HUES6 (cell line): ENCODE measurements around the gene SYNJ2.

Experiments used
- H3K27ac ChIP-seq: 2 replicates; pipeline ENCODE4 v1.7.0; 2013; ENCODE audit warnings: low read depth, mild to moderate bottlenecking, low read length, inconsistent platforms
- H3K27me3 ChIP-seq: 2 replicates; pipeline ENCODE4 v1.6.1; 2013; ENCODE audit warnings: low read length; ENCODE audit not compliant: control insufficient read depth, insufficient read depth
- H3K36me3 ChIP-seq: 2 replicates; pipeline ENCODE4 v1.6.1; 2013; ENCODE audit warnings: low read length; ENCODE audit not compliant: control insufficient read depth, insufficient read depth
- H3K4me1 ChIP-seq: 2 replicates; pipeline ENCODE4 v1.6.1; 2013; ENCODE audit warnings: low read length; ENCODE audit not compliant: control insufficient read depth, insufficient read depth
- H3K4me3 ChIP-seq: 2 replicates; pipeline ENCODE4 v1.5.1; 2013; ENCODE audit warnings: low read depth, low read length
- H3K9ac ChIP-seq: one replicate; pipeline ENCODE4 v1.6.1; 2013; ENCODE audit warnings: mild to moderate bottlenecking, low read length
- H3K9me3 ChIP-seq: 2 replicates; pipeline ENCODE4 v1.6.1; 2013; ENCODE audit warnings: low read depth, low read length; ENCODE audit not compliant: control insufficient read depth, insufficient read depth

SYNJ2 gene

DNA sequence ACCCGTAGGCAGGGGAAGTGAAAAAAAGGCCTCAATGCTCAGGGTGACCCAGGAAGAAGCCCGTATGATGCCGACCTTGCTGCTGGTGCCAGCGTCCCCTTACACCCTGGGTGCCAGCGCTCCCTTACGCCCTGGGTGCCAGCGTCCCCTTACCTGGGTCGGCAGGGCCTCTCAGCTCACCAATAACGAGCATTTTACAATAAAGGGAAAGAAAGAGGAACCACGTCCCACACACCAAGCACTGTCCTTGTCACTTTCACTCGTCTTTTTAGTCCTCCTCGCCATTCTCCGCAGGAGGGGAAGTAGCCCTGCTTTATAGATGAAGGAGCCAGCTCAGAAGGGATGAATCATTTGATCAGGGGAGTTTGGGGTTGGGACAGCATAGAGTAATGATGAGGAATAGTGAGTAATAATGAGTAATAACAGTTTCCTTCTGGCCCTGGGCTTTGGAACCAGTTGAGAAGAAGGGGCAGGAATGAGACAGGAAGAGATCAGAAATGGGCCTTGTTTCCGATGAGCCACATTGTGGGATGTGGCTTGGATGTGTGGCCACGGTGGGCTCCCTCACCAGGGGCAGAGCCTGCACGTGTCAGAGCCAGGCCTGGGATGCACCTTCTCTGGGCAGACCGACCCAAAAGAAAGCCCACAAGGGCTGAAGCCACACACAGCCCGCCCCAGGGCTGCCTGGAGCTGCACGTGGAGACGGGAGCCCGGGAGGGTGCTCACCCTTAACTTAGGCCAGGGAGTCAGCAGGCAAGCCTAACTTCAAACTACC, 75.7 kb downstream of the SYNJ2 start:
- Histone ChIP-seq H3K27ac (no peak overlapping the region), H3K36me3 (peaks cover 6% of the 10 kb centered on the region; the same call in 1 of the 2 replicates), H3K9ac (no peak overlapping the region), H3K27me3 (no peaks in the 10 kb centered on the region), H3K9me3 (no peaks in the 10 kb centered on the region), H3K4me1 (peaks cover 7% of the 10 kb centered on the region; the same call in 1 of the 2 replicates), H3K4me3 (no peak overlapping the region)

DNA sequence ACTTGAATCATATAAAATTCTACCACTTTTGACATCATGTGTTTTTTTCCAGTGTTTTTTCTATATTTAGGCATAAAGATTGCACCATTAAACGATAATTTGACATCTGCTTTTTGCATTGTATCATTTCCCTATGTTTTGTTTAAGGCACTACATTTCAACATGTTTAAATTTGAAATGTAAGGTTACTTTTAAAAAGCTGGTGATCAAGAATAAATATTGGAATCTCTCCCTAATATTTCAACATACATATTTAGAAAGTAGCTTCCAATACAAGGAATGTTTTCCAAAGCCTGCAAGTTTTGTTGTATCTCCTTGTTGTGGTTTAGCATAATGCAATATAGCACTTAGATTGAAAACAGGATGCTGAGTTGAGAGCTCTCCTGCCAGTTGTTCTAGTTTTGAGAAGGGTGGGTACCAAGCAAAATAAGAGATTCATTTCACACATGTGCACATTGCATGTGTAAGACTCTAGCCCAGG, 76.5 kb downstream of the SYNJ2 start:
- peaks cover 11% of the 10 kb centered on the region; the same call in 1 of the 2 replicates for H3K36me3 ChIP-seq
- no peak overlapping the region for H3K27ac ChIP-seq
- peaks cover 7% of the 10 kb centered on the region; the same call in 1 of the 2 replicates for H3K4me1 ChIP-seq
- no peak overlapping the region for H3K9ac ChIP-seq
- H3K4me3 ChIP-seq = no peak overlapping the region
- H3K9me3 ChIP-seq = no peaks in the 10 kb centered on the region
- H3K27me3 ChIP-seq = no peaks in the 10 kb centered on the region

DNA sequence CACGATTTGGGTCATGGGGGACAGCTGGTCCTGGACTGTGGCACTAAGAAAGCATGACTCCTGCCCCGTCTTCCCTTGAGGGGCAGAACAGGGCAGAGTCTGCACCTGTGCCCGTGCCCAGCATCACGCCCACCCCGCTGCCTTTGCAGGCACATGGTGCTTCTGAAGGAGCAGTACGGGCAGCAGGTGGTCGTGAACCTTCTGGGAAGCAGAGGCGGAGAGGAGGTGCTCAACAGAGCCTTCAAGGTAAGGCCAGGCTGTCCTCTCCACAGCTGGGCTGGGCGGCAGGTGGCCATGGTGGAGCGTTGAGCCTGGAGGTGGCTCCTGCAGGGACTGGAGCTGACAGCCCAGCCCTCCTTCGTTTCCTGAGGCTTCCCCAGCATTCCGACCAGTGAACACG, 77.4 kb downstream of the SYNJ2 start:
- H3K9ac ChIP-seq = no peak overlapping the region
- peaks cover 7% of the 10 kb centered on the region; the same call in 1 of the 2 replicates for H3K4me1 ChIP-seq
- H3K27me3 ChIP-seq = no peaks in the 10 kb centered on the region
- peaks cover 16% of the 10 kb centered on the region for H3K36me3 ChIP-seq
- H3K4me3 ChIP-seq = no peak overlapping the region
- no peaks in the 10 kb centered on the region for H3K9me3 ChIP-seq
- H3K27ac ChIP-seq = no peak overlapping the region

DNA sequence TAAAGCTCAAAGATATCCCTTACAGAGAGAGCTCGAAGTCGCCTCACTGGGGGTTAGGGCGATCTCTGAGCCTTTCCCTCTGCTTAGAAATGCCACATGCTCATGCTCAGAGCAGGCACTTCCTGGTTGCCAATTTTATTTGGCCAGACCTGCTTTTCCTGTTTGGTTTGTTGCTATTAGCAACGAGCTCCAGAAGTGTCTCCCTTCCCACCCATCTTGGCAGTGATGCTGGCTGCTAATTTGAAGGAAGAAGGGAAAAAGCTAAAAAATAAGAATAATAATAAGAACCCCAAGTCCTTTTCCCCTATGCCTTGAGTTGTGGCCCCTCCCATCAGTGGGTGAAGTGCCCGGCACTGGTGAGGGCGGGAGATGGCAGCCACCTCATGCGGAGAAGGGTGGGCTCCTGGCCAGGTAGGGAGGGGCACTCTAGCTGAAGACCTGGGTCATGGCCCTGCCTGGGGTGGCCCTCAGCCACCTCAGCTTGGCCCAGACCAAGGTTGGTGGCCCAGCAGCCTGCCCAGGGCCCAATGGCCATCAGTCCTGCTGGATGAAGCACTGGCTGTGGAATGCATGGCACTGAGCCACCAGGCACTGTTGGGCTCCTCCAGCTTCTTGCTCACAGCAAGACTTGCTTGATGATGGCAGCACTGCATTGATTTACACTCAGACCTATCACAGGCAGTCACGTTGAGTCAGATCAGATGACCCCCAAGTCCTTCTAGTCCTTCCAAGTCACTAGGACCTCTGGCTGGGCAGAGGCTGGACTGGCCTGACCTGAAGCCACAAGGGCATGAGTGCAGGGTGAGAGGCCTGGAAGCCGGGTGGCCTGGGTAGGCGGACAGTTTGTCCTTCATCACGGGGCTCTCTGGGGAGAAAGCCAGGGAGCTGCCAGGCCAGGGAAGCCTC, 79.0 kb downstream of the SYNJ2 start:
- no peak overlapping the region for H3K9ac ChIP-seq
- no peaks in the 10 kb centered on the region for H3K27me3 ChIP-seq
- peaks cover 26% of the 10 kb centered on the region for H3K36me3 ChIP-seq
- H3K4me1 ChIP-seq = peaks cover 7% of the 10 kb centered on the region; the same call in 1 of the 2 replicates
- H3K27ac ChIP-seq = 0 out of 2 replicates have a peak overlapping the region, but pooled peaks have one; percentile 2
- no peaks in the 10 kb centered on the region for H3K9me3 ChIP-seq
- H3K4me3 ChIP-seq = no peak overlapping the region

DNA sequence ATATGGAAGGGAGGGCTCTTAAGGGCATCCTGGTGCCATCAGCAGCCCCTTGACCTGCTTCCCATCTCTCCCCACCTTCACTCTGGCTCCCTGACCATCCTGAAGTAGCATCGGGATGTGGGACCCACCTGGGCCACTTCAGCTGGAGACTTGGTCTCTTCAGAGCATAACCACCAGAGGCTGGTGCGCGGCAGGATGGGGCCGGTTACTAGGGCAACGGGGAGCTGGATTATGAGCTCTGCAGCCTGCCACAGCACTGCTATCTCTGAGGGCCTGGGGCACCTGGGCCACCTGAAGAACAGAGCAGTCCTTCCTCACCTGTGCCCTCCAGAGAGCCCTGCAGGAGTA, 79.7 kb downstream of the SYNJ2 start:
- H3K4me3 ChIP-seq = no peak overlapping the region
- H3K9me3 ChIP-seq = no peaks in the 10 kb centered on the region
- H3K9ac ChIP-seq = no peak overlapping the region
- H3K27ac ChIP-seq = no peak overlapping the region
- H3K27me3 ChIP-seq = no peaks in the 10 kb centered on the region
- peaks cover 32% of the 10 kb centered on the region for H3K36me3 ChIP-seq
- H3K4me1 ChIP-seq = peaks cover 7% of the 10 kb centered on the region; the same call in 1 of the 2 replicates

DNA sequence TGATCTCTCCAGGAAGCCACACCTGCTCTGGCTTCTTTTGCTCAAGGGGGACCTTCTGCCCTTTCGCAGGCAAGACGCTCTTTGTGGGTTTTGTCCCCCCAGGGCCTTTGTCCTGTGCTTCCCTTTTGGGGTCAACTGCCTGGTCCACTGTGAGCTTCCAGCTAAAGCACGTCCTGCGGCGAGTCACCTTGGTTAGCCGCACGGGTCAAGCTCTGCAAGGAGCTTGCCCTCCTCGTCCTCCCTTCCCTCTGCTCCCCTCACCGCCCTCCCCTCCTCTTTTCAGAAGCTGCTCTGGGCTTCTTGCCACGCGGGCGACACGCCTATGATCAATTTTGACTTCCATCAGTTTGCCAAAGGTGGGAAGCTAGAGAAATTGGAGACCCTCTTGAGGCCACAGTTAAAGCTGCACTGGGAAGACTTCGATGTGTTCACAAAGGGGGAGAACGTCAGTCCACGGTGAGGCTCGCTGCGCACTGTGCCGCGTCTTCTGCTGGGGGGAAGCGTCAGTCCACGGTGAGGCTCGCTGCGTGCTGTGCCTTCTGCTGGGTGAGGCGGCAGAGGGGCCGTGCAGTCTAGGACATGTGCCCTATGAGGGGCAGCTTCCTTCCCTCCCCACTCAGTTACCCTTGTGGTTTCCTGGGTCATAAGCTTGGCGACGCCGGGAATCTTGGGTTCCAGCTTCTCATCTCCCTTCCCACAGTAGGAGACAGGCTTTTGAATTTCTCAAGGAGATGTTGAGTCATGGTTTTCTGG, 80.2 kb downstream of the SYNJ2 start:
- H3K36me3 ChIP-seq = peaks cover 38% of the 10 kb centered on the region
- peaks cover 7% of the 10 kb centered on the region; the same call in 1 of the 2 replicates for H3K4me1 ChIP-seq
- H3K27ac ChIP-seq = no peak overlapping the region
- no peaks in the 10 kb centered on the region for H3K27me3 ChIP-seq
- H3K9me3 ChIP-seq = no peaks in the 10 kb centered on the region
- no peak overlapping the region for H3K4me3 ChIP-seq
- H3K9ac ChIP-seq = no peak overlapping the region

DNA sequence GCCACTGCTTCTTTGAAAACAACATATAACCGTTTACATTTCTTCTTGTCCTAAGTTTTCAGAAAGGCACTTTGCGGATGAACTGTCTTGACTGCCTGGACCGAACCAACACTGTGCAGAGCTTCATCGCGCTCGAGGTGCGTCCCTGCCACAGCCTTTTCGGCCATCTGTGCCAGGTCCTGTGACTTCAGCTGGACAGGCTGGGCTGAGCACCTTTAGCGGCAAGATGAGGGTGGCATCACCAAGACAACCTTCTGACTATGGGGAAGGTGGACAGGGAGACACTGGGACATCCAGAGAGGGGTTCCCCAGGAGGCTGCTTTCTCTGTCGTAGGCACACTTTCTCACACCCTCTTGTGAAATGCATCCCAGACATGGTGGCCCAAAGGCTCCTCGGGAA, 82.1 kb downstream of the SYNJ2 start:
- H3K4me1 ChIP-seq = peaks cover 9% of the 10 kb centered on the region; the same call in 1 of the 2 replicates
- H3K27me3 ChIP-seq = no peaks in the 10 kb centered on the region
- H3K36me3 ChIP-seq = peaks cover 42% of the 10 kb centered on the region
- no peaks in the 10 kb centered on the region for H3K9me3 ChIP-seq
- H3K4me3 ChIP-seq = no peak overlapping the region
- H3K27ac ChIP-seq = no peak overlapping the region
- no peak overlapping the region for H3K9ac ChIP-seq

DNA sequence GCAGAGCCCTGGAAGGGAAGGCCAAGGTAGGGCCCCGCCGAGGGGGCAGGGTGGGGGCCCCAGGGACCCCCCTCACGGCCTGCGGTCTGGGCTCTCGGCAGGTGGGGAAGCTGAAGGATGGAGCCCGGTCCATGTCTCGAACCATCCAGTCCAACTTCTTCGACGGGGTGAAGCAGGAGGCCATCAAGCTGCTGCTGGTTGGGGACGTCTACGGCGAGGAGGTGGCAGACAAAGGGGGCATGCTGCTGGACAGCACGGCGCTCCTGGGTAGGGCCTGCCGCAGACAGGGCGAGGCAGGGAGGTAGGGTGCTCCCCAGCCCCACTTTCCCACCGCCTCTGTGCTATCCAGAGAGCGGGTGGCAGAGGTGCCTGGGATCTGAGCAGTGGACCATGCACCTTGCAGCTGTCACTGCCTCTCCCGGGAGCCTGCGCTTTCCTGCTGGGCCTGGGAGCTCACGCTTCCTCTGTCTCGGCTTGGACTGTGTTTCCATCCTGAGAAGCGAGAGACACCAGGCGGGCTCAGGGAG, 83.1 kb downstream of the SYNJ2 start:
- H3K9me3 ChIP-seq = no peaks in the 10 kb centered on the region
- no peak overlapping the region for H3K27ac ChIP-seq
- no peaks in the 10 kb centered on the region for H3K27me3 ChIP-seq
- peaks cover 12% of the 10 kb centered on the region; the same call in 1 of the 2 replicates for H3K4me1 ChIP-seq
- H3K9ac ChIP-seq = no peak overlapping the region
- no peak overlapping the region for H3K4me3 ChIP-seq
- H3K36me3 ChIP-seq = peaks cover 48% of the 10 kb centered on the region

DNA sequence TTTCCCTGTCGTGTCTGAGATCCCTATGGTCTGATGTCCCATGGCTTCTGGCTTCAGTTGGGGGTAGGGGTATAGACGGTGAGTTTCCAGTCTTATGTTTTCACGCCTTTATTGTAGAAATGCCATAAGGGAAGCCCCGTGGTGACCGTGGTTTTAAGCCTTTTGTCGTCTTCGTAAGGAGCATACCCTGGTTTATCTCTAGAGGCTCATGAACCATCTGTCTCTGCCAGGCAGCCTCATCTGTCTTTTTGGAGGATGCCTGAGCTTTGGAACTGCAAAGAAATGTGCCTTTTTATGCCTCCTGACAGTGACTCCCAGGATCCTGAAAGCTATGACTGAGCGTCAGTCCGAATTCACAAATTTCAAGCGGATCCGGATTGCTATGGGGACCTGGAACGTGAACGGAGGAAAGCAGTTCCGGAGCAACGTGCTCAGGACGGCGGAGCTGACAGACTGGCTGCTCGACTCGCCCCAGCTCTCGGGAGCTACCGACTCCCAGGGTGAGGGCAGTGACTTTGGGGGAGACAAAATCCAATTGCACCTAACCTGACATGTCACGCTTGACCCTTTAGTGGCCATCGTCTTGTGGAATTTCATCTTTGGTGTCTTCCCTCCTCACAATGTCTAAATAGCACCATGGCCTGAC, 84.6 kb downstream of the SYNJ2 start:
- no peaks in the 10 kb centered on the region for H3K9me3 ChIP-seq
- peaks cover 58% of the 10 kb centered on the region for H3K36me3 ChIP-seq
- no peak overlapping the region for H3K4me3 ChIP-seq
- peaks cover 6% of the 10 kb centered on the region; the same call in 1 of the 2 replicates for H3K4me1 ChIP-seq
- H3K9ac ChIP-seq = no peak overlapping the region
- no peaks in the 10 kb centered on the region for H3K27me3 ChIP-seq
- no peak overlapping the region for H3K27ac ChIP-seq

DNA sequence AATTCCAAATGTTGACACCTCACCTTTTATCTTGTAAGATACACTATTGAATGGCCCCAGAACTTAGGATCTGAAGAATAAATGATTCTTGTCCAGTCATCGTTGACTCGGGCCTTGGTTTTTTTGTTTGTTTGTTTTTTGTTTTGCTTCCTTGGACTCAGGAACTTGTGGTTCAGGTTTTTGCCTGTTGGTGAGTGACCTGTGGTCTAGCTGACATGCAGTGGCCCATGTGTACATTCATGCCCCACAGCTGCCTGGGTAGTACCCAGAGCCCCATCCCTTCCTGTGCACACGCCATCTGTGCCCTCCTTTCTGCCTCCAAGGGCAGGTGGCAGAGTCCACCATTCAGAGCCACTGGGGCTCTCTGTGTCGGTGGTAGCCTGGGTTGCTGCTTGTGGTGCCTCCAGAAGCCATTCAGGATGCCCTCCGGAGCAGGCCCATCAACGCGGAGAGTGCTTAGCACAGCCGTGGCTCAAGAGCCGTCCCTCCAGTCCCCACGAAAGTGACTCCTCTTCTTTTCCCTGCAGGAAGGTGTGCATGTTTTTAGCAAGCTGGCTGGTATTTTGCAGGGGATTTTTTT, 85.9 kb downstream of the SYNJ2 start:
- no peak overlapping the region for H3K9ac ChIP-seq
- no peak overlapping the region for H3K27ac ChIP-seq
- no peaks in the 10 kb centered on the region for H3K9me3 ChIP-seq
- H3K4me3 ChIP-seq = no peak overlapping the region
- peaks cover 9% of the 10 kb centered on the region; the same call in 1 of the 2 replicates for H3K4me1 ChIP-seq
- H3K27me3 ChIP-seq = no peaks in the 10 kb centered on the region
- H3K36me3 ChIP-seq = peaks cover 59% of the 10 kb centered on the region
